ENCODE data around the gene EIF5B.
"Not testable (repeated sequence)": the region's sequence is repeated elsewhere in the genome, so short reads cannot be mapped to it uniquely, and the experiment has no call there.

EIF5B gene

GRCh38 chr2:99337113-99338028, at the start of gene EIF5B:
EIF5B (plus strand) TSS chr2:99337389; CDS start chr2:99337555, 166 bp downstream.
- peak; percentile 95 to 96 for DNase-seq

GRCh38 chr2:99297994-99298393, 39.2 kb upstream of the EIF5B start:
- no peak for DNase-seq

- no peak for DNase-seq
Observed at GRCh38 chr2:99299580-99299979, 37.6 kb upstream of the EIF5B start.

GRCh38 chr2:99301097-99301496, 36.1 kb upstream of the EIF5B start, which contains the start of gene LYG1:
LYG1 (minus strand) TSS chr2:99301197; CDS start chr2:99295670, 5,527 bp downstream.
- not testable (repeated sequence) for DNase-seq

GRCh38 chr2:99317161-99317872, 19.9 kb upstream of the EIF5B start:
- DNase-seq: no peak

GRCh38 chr2:99317873-99318200, 19.4 kb upstream of the EIF5B start:
- DNase-seq: not testable (repeated sequence)

- no peak for DNase-seq
Observed at GRCh38 chr2:99325384-99325783, 11.8 kb upstream of the EIF5B start.

GRCh38 chr2:99335911-99336803, 1.0 kb upstream of the EIF5B start, which contains the start of gene TXNDC9:
TXNDC9 (minus strand) TSS chr2:99336333; CDS start chr2:99333210, 3,123 bp downstream.
- DNase-seq: peak; percentile 96 to 98

GRCh38 chr2:99336804-99337112, 431 bp upstream of the EIF5B start:
- no peak for DNase-seq

- peak in 1 of 2 experiments; percentile 30 for DNase-seq
Observed at GRCh38 chr2:99338029-99338585, 918 bp downstream of the EIF5B start.

GRCh38 chr2:99340669-99341236, 3.6 kb downstream of the EIF5B start:
- DNase-seq: no peak

GRCh38 chr2:99342536-99342935, 5.3 kb downstream of the EIF5B start:
- no peak for DNase-seq

GRCh38 chr2:99345446-99345845, 8.3 kb downstream of the EIF5B start:
- DNase-seq: not testable (repeated sequence)

GRCh38 chr2:99346218-99346617, 9.0 kb downstream of the EIF5B start:
- DNase-seq: no peak

- DNase-seq: no peak
Observed at GRCh38 chr2:99348173-99348572, 11.0 kb downstream of the EIF5B start.

GRCh38 chr2:99350194-99350593, 13.0 kb downstream of the EIF5B start:
- DNase-seq: no peak

GRCh38 chr2:99354070-99354469, 16.9 kb downstream of the EIF5B start:
- DNase-seq: no peak

GRCh38 chr2:99354825-99355224, 17.6 kb downstream of the EIF5B start:
- not testable (repeated sequence) for DNase-seq

GRCh38 chr2:99356853-99357252, 19.7 kb downstream of the EIF5B start:
- DNase-seq: no peak

GRCh38 chr2:99365661-99366060, 28.5 kb downstream of the EIF5B start:
- DNase-seq: no peak

GRCh38 chr2:99368854-99369253, 31.7 kb downstream of the EIF5B start:
- not testable (repeated sequence) for DNase-seq

- no peak for DNase-seq
Observed at GRCh38 chr2:99373144-99373543, 36.0 kb downstream of the EIF5B start.

All from activated T-cell treated with anti-CD3 and anti-CD28 coated beads, Interleukin-2, amount 50 U/mL, for 48 hours (primary cell).